Measurements from ENCODE around the gene ZWILCH. TPM values are rescaled to one million over a fixed set of nuclear protein-coding genes. Genes with fewer than 3 reads are reported as not detected.
A peak's percentile ranks its signal among the peaks of the same experiment; 100 is the strongest.

The ZWILCH gene
- total and polyA plus RNA-seq, 9 of the 15 experiments (the other 6 are each of a cell fraction or from before 2014, with no cell fraction given) = 32.8 to 94.2 (median 52.1) TPM

- TF ChIP-seq LEF1 (IDR thresholded peaks at IDR 0.05) (0 out of 2 replicates have a peak, but pooled peaks have one; percentile 19), ATF4 (CRISPR knock-in tag; IDR thresholded peaks at IDR 0.05) (peak; percentile 47; the same call in 1 of the 2 replicates), JUN (IDR thresholded peaks at IDR 0.05; ENCODE audit: borderline replicate concordance, low read depth, low read length) (no peak), JUN (CRISPR knock-in tag; IDR thresholded peaks at IDR 0.05; ENCODE audit: borderline replicate concordance) (no peak), NFIC (IDR thresholded peaks at IDR 0.05) (peak; percentile 68), CBFA2T3 (IDR thresholded peaks at IDR 0.05) (0 out of 2 replicates have a peak, but pooled peaks have one; percentile 2), BRCA1 (IDR thresholded peaks at IDR 0.05) (no peak), BRCA1 (CRISPR knock-in tag; IDR thresholded peaks at IDR 0.05) (no peak), ZKSCAN8 (CRISPR knock-in tag; IDR thresholded peaks at IDR 0.05) (no peak), LARP7 (IDR thresholded peaks at IDR 0.05) (no peak), SIN3A (IDR thresholded peaks at IDR 0.05; ENCODE audit: borderline replicate concordance in 2 of 2, control insufficient read depth in 1 of 2, low read depth in 2 of 2, low read length in 2 of 2) (peak; percentile 74 to 76; a peak in 2 of 4 replicates), CREB3L1 (IDR thresholded peaks at IDR 0.05; ENCODE audit: borderline replicate concordance, low read depth) (peak; percentile 86), ZNF12 (CRISPR knock-in tag; IDR thresholded peaks at IDR 0.05) (no peak), MXD1 (CRISPR knock-in tag; IDR thresholded peaks at IDR 0.05; ENCODE audit: borderline replicate concordance, poor library complexity, severe bottlenecking) (peak; percentile 70), BMI1 (IDR thresholded peaks at IDR 0.05; ENCODE audit: low read length) (no peak), TAF1 (IDR thresholded peaks at IDR 0.05; ENCODE audit: control insufficient read depth, extremely low read depth, insufficient read depth, low read length, severe bottlenecking) (peak; percentile 95), ZNF445 (CRISPR knock-in tag; IDR thresholded peaks at IDR 0.05; ENCODE audit: low read depth) (0 out of 2 replicates have a peak, but pooled peaks have one; percentile 39), RHOXF2B (CRISPR knock-in tag; conservative IDR thresholded peaks at IDR 0.05) (0 out of 2 replicates have a peak, but pooled peaks have one; percentile 7), ELF4 (CRISPR knock-in tag; IDR thresholded peaks at IDR 0.05) (peak; percentile 91), TCF7 (IDR thresholded peaks at IDR 0.05; ENCODE audit: borderline replicate concordance) (no peak), MTA3 (IDR thresholded peaks at IDR 0.05; ENCODE audit: borderline replicate concordance) (peak; percentile 85), SRSF7 (optimal IDR thresholded peaks at IDR 0.05; ENCODE audit: low read depth, low read length) (no peak), DDX20 (tag; IDR thresholded peaks at IDR 0.05; ENCODE audit: low read depth) (no peak), ZNF766 (CRISPR knock-in tag; conservative IDR thresholded peaks at IDR 0.05) (peak; percentile 95), RBBP5 (IDR thresholded peaks at IDR 0.05; ENCODE audit: borderline replicate concordance, insufficient read depth, low read length, poor library complexity, severe bottlenecking) (peak; percentile 36), CBX1 (IDR thresholded peaks at IDR 0.05; ENCODE audit: low read depth) (peak; percentile 37; the same call in 1 of the 2 replicates), SMAD4 (CRISPR knock-in tag; conservative IDR thresholded peaks at IDR 0.05) (0 out of 2 replicates have a peak, but pooled peaks have one; percentile 35), NFATC3 (IDR thresholded peaks at IDR 0.05) (0 out of 2 replicates have a peak, but pooled peaks have one; percentile 58)
These were observed 76.9 kb downstream of the ZWILCH start (continued) for GRCh38 chr15:66581972-66582537.
